Coronary artery (tissue), 2 donors: ENCODE results near the gene PAWR.
"Not testable (repeated sequence)": the region's sequence is repeated elsewhere in the genome, so short reads cannot be mapped to it uniquely, and the experiment has no call there.

Experiments used
- DNase-seq: peaks from one replicate; pipeline ENCODE4 v3.0.0-alpha.2; 2017; ENCODE audit warnings: low spot score
- H3K27ac ChIP-seq, 2 donors: fragments of 200-600 bp; sonication (generic); one replicate each; pipeline ENCODE4 v1.5.1; 2016 to 2019
- H3K4me3 ChIP-seq: fragments of 200-600 bp; sonication (generic); 2 replicates; pipeline ENCODE4 v1.5.1; 2016; ENCODE audit warnings: mild to moderate bottlenecking, moderate library complexity
- TF ChIP-seq, protein P1 (sequence below): fragments of 200-600 bp; sonication (generic); IDR thresholded peaks from one replicate; pipeline ENCODE4 v1.5.1; 2019; ENCODE audit warnings: antibody characterized with exemption

PAWR gene

DNA sequence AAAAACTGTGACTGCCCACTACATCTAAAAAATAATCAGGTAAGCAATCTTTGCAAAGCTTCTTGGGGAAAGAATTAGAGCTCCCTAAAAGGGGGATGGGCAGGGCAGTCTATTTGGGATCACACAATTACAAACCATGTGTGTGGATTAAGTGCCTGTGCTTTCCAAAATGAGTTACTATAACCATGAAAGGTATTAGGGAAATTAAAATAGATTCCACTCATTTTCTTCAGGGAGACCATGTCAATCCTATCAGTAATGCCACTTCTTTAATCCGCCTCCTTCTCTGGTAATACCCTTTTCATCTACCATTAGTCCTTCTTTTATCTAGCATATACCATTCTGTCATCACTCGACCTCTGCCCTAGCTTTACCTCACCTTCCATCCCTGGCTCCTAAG lies 53.7 kb downstream of the PAWR start:
- no peak overlapping the region for H3K27ac ChIP-seq
- TF ChIP-seq, protein P1, sequence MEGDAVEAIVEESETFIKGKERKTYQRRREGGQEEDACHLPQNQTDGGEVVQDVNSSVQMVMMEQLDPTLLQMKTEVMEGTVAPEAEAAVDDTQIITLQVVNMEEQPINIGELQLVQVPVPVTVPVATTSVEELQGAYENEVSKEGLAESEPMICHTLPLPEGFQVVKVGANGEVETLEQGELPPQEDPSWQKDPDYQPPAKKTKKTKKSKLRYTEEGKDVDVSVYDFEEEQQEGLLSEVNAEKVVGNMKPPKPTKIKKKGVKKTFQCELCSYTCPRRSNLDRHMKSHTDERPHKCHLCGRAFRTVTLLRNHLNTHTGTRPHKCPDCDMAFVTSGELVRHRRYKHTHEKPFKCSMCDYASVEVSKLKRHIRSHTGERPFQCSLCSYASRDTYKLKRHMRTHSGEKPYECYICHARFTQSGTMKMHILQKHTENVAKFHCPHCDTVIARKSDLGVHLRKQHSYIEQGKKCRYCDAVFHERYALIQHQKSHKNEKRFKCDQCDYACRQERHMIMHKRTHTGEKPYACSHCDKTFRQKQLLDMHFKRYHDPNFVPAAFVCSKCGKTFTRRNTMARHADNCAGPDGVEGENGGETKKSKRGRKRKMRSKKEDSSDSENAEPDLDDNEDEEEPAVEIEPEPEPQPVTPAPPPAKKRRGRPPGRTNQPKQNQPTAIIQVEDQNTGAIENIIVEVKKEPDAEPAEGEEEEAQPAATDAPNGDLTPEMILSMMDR = no peak
- no peak for DNase-seq
- H3K4me3 ChIP-seq = no peak overlapping the region

DNA sequence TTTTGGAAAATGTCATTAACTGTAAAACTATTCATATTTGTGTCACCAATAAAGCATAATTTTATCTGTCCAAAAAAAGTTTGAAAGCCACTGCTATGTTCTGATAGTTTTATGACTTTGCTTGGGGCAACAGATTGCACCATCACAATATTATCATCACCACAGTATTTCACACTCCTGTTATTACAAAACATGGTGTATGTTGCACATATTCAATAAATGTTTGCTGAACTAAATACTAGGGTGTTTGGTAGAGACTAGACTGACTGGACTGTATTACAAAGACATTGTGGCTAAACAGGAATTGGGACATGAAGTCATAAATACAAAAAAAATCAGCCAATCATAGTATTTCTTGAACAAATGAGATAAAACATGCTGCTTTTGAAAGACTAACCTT lies 55.1 kb downstream of the PAWR start:
- DNase-seq = no peak
- TF ChIP-seq, protein P1 = no peak
- Histone ChIP-seq H3K27ac (no peak overlapping the region), H3K4me3 (no peak overlapping the region)

DNA sequence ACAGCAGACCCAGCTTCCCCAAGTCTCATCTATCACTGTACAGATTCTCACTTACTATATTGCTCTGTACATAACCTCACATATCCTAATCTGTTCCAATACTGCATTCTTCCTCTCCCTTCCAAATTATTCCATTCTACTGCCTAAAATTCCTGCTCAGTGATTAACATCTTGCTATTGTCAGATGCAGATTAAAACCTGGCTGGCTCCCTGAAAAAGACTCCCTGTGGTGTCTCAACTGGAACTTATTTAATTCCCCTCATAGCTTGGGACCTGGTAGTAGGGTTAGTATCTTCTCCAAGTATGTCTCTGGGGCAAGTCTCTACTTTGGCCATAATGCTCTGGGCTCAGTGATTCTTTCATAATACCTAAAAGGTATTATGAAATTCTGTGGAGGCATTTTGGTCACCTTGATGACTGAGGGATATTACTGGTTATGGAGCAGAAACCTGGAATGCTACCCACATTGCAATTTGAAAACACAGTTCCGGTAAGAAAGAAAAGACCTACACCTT lies 55.8 kb downstream of the PAWR start:
- TF ChIP-seq, protein P1 = no peak
- H3K27ac ChIP-seq = no peak overlapping the region

DNA sequence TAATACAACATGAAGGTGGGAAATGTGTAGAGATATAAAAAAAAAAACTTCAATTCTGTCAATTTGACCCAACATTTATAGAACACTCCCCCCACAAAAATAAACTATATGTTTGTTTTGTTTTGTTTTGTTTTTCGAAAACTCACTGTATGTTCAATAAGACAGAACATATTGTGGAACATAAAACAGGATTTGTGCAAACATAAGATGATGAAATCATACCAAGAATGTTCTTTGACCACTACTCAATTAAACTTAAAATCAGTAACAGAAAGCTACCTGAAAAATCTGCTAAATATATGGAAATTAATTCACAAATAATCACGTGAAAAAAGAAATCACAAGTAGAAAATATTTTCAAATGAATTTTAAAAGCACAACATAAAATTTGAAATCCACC lies 61.2 kb downstream of the PAWR start:
- DNase-seq = no peak
- Histone ChIP-seq H3K27ac (no peak overlapping the region), H3K4me3 (no peak overlapping the region)
- TF ChIP-seq, protein P1 = no peak

More for the DNA sequence above, 55.8 kb downstream of the PAWR start:
- DNase-seq = no peak
- H3K4me3 ChIP-seq = no peak overlapping the region

DNA sequence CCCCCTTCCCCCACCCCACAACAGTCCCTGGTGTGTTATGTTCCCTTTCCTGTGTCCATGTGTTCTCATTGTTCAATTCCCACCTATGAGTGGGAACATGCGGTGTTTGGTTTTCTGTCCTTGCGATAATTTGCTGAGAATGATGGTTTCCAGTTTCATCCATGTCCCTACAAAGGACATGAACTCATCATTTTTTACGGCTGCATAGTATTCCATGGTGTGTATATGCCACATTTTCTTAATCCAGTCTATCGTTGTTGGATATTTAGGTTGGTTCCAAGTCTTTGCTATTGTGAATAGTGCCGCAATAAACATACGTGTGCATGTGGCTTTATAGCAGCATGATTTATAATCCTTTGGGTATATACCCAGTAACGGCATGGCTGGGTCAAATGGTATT lies 64.0 kb downstream of the PAWR start:
- not testable (repeated sequence) for DNase-seq, H3K4me3 ChIP-seq

DNA sequence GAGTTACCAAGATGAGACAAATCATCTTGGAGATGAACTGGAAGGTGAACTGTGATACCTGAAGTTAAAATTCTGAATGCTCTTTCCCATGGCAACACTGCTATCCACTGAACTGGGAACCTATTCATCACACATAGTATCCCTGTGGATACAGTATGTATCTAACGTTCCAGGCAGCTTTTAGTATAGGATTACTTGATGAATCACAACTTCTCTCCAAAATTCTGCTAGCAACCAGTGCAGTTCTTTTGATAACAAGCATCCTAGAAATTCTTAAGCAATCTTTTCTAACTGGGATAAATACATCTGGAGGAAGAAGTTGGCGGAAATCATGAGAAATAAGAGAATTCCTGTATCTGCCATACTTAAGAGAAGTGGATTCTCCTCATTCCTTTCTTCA lies 66.4 kb downstream of the PAWR start:
- no peak for DNase-seq

More for the DNA sequence above, 64.0 kb downstream of the PAWR start:
- not testable (repeated sequence) for H3K27ac ChIP-seq

DNA sequence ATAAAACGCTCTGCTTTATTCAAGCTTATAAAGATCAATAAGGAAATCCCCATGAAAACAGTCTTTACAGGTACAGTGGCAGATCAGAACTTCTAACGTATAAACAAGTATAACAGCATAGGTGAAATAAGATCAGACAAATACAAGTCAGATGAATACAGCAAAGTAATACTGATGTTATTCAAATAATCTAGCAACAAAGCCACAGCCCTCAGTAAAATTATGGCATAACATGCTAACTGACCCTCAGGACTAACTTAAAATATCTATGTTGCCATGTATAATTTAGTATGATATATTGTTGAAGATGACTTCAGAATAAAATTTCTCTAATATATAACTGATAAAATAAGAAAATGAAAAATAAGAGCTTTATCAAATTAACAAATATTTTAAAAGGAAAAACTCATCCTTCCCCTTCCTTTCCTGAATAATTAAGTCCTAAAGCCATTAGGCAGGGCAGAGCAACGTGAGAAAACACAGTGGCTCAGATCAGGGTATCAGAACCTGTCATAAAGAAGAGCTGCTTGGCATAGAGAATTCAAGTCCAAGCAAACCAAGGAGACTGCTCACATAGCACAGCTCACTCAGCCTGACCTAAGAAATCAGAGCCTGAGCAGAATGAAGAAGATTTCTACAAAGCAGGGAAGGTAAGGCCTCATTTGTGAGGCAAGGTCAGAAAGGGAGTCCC lies 70.7 kb downstream of the PAWR start:
- no peak for DNase-seq
- H3K27ac ChIP-seq = no peak overlapping the region
- TF ChIP-seq, protein P1 = no peak
- no peak overlapping the region for H3K4me3 ChIP-seq

More for the DNA sequence above, 66.4 kb downstream of the PAWR start:
- Histone ChIP-seq H3K27ac (no peak overlapping the region), H3K4me3 (no peak overlapping the region)
- TF ChIP-seq, protein P1 = no peak
